NCI-H187 treated with DMSO at 0.1 percent for 48 hours (cell line): ENCODE data around the gene G6PD.
"Not testable (repeated sequence)": the region's sequence is repeated elsewhere in the genome, so short reads cannot be mapped to it uniquely, and the experiment has no call there.

Source experiments
- DNase-seq: peaks from one replicate; lab custom pipeline; 2025; lab: John Stamatoyannopoulos, UW

Gene G6PD

DNA sequence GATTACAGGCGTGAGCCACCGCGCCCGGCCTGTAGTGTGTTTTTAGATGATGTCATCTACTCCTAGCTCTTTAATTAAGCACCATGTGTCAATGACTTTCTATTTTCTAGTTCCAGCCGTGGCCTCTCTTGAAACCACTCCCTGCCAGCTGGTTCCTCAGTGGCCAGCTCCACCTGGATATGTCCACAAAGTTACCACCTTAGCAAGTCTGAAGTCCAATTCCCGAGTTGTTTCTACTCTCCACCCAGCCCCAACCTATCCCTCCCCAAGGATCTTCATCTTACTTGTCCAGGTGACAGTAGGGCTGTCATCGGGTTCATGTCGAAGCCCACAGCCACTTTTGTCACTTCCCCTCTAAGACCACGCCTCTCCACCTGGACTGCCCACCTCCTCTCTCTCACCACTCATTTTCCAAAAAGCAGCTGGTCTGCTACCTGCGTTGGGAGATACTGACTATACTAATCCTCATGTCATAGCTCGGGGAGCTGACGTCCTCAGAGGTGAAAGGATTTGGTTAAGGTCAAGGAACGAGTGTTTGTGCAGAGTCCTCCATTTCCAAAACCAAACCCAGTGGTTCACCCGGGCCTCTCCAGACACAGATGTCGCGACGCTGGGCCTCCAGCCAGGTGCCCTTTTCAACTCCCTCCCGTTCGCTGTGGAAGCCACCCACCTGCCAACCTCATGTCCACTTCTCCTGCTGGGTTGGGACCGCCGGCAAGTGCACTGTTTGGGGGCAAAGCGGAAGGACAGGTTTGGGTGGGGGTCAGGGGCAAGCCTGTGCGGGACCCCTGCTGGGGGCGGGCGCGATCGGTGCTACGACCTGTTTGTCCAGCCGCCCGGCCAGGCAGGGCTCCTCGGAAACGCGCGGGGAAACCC lies 31.3 kb downstream of the G6PD start:
- DNase-seq: no peak

DNA sequence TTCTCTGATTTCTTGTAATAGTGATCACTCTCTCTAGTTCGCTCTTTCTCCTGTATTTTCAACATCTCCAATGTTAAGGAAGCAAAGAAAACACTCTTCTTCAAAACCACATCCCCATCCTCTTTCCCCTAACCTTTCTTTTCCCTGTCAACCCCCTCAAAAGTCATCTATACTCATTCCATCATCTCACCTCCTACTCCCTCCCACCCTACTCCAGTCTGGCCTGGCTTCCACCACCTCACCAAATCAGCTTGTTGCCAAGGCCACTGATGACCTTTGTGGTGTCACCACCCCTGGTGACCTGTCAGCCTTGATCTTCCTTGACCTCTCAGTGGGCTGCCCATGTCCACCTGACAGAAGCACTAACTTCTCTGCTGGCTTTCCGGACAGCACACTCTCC lies 32.9 kb downstream of the G6PD start:
- no peak for DNase-seq

DNA sequence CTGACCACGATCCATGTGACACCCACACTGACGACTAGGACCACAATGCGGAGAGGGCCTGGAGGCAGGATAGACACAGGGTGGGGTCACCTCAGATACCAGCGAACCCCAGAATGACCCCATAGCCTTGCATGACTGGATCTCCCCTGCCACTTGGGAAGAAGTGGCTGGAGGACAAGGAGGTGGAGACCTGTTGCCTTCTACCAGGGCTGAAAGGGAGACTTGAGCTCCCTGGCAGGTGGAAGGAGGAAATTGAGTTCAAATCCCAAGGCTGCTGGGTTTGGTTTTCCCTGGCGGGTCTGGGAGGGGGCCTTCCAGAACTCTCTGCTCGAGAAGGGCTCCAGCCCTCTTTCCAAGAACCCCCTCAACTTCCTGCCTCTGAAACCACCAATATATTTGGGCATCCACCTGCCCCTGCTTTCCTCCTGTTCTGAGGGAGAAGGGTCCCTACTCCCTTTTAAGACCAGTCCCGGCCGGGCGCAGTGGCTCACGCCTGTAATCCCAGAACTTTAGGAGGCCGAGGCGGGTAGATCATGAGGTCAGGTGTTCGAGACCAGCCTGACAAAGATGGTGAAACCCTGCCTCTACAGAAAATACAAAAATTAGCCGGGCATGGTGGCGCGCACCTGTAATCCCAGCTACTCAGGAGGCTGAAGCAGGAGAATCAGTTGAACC lies 33.6 kb downstream of the G6PD start:
- DNase-seq: no peak

DNA sequence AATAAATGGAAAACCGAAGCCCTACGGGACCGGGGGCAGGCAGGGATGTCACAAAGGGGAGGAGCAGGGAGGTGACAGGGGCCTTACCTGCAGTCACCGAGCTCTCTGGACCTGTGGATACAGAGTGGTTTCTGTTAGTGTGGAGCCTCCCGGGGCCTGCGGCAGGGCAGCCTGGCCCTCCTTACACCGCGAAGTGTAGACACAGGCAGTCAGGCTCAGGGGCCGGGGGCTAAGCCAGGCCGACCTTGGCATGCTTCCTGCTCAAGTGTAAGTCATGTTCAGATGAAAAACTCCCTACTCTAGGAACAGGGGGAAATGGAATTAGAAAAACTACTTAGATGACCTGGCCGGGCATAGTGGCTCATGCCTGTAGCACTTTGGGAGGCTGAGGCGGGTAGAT lies 34.9 kb downstream of the G6PD start:
- DNase-seq: no peak

DNA sequence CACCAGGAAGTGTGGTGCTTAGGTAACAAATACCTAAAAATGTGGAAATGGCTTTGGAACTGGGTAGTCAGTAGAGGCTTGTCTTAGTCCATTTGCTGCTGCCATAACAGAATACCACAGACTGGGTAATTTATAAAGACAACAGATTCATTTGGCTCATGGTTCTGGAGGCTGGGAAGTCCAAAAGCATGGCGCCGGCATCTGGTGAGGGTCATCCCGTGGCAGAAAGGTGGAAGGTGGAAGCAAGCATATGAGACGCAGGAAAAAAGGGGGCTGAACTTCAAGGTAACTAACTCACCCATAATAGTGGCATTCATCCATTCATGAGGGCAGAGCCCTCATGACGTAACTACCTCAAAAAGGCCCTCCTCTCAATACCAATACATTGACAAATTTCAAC lies 37.2 kb downstream of the G6PD start:
- no peak for DNase-seq

DNA sequence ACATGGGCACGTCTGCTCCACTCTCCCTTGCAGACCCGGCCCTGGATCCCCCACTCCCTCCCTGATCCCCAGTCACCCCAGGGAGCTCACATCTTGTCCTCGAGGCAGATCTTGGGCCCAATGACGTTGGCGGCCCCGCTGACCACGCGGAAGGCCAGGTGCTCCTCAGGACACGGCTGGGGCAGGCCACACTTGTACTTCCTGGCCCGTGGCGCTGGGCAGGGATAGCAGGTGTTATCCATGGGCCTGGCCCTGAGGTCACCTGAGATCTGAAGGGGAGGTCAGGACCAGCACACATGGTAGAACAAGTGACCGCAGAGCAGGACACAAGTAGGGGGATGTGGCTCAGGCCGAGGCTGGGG lies 38.3 kb downstream of the G6PD start:
- no peak for DNase-seq

DNA sequence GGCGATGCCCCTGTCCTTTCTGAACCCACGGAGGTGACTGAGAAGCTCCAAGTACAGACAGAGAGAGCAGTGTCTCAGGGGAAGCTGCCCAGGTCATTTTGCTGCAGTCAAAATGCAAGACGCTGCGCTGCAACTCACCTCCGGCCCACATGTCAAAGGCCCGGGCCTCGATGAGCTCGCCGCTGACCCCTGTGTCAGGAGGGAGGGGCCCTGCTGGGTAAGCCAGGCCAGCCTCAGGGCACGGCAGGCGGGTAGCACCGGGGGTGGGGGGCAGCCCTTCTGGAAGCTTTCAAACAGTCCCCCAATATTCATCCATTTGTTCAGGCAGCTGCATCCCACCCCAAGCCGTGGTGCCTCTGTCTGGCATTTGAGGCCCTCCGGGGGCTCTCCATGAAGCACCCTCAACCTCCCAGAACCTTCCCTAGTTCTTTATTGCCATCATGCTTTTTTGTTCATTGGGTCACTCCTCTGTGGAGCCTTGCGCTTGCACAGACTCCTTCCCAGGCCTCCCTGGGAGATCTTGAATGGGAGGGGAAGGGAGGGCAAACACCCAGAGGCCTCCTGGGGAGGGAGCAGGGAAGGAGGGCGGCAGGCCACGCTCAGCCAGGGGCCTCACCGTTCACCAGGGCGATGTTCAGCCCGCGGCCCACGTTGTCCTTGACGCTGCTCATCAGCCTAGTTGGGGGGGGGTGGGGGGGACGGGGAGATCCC lies 38.8 kb downstream of the G6PD start:
- DNase-seq: no peak

DNA sequence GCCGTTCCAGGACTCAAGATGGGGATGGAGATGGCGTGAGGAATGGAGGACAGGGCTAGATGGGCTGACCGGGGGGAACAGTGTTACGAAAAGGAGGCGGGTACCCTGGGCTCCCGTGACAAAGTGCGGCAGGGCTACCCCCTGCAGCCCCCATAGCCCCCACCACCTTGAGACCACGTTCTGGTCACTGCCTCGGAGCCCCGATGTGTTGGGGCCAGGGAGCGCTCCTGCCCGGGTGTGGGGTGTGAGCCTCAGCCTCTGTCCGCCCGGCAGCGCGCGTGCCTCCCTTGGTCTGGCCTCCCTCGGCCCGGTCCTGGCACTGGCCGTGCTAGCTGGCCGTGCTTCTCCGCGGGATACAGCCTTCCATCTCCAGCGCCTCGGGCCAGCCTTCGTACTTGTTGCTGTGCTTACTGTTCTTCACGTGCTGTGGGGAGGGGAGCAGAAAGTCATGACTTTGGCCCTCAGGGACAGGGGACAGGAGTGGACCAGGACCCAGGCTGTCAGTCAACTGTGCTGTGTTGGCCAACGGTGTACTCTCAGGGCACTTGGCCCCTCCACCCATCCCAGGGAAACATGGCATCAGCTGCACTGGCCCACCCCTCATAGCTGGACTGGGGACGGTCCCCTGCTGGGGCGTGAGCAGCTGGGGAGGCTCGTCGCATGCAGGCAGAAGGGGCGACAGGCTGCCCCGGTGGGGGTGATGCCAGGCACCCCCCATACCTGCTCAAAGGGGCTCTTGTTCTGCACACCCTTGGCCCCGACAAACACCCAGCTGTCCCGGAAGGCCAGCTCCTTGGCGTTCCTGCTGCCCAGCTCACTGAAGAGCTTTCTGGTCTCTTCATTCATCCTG lies 39.9 kb downstream of the G6PD start:
- DNase-seq: no peak

DNA sequence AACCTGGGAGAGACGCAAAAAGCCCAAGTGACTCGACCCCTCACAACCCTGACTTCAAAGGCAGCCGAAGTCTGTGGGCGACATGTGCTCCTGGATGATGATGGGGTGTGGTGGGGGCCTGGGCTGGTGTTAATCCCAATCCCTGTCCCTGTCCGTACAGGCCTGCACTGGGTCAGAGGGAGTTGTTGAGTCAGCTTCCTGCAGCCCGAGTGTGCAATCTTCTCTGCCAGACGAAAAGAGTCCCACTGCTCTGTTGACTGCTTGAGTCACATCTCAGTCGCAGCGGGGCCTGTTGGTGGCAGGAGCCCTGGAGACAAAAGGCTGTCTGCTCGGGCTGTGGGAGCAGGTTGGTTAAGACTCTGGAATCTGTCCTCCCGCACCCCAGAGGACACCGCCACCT lies 40.9 kb downstream of the G6PD start:
- DNase-seq: no peak

DNA sequence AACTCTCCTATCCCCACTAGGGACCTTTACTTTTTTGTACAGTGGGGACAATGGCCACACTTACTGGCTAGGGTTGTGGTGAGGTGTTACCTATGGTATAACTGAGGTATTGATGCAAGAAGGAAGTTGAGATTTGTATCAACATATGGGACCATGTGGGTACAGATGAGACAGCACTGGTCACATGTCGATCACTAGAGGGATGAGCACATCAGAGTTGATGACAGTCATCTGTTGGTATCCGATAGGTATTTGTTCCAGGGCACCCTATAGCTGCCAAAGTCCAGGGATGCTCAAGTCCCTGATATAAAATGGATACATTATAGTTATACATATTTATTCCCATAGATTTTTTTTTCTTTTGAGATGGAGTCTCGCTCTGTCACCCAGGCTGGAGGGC lies 43.7 kb downstream of the G6PD start:
- DNase-seq: no peak

DNA sequence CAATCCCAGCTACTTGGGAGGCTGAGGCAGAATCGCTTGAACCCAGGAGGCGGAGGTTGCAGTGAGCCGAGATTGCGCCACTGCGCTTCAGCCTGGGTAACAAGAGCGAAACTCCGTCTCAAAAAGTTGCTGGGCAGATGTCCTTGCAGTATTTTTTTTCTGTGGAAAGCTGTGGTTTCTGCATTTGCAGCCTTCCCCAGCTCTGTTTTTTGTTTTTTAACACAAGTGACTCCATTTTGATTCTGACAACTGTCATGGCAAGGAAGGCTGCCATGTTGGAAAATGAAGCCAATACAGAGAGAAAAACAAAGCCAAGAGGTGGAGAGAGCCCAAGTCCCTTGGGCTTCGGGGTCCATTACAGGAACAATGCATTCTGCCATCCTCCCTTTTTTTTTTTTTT lies 44.5 kb downstream of the G6PD start:
- DNase-seq: no peak

DNA sequence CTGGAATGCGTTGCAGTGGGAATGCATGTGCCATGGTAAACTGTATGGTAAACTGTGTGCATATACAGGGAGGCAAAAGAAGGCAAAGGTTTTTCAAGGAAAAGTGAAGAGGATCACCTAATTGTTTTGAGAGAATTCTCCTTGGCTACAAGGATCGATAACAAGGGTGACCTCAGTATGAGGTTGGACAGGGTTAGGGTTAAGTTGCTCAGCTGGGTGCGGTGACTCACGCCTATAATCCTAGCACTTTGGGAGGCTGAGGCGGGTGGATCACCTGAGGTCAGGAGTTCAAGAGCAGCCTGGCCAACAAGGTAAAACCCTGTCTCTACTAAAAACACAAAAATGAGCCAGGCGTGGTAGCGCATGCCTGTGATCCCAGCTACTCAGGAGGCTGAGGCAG lies 45.2 kb downstream of the G6PD start:
- not testable (repeated sequence) for DNase-seq

DNA sequence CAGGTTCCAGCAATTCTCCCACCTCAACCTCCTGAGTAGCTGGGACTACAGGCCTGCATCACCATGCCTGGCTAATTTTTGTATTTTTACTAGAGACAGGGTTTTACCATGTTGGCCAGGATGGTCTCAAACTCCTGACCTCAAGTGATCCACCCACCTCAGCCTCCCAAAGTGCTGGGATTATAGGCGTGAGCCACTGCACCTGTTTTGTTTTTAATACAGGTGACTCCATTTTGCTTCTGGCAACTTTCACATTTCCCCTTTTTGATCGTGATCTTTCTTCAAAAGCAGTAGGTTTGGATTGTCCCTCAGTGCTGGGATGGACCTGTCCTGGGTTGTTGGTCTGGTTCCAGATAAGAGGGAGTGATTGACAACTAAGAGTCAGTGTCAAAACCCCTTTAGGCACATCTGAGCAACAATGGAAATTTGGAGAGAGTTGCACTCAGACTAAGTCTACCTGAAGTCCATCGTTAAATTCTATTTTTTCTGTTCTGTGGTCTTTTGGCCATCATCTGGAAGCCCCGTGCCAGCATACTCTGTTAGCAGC lies 50.0 kb downstream of the G6PD start:
- not testable (repeated sequence) for DNase-seq

DNA sequence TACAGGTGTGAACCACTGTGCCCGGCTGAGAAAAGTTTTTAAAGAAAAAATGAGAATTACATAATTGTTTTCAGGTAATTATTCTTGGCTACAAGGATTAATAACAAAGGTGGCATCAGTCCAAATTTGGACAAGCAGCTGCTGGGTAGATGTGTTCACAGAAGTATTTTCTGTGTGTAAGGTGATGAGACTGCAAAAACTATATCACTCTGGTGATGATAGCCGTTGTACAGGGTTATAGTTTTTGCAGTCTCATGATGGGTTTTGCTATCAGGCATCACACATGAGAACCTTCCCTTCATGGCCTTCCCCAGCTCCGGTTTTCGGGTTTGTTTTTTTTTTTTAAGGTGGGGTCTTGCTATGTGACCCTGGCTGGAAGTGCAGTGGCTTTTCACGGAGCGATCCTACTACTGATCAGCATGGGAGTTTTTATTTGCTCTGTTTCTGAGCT lies 51.1 kb downstream of the G6PD start:
- DNase-seq: no peak

DNA sequence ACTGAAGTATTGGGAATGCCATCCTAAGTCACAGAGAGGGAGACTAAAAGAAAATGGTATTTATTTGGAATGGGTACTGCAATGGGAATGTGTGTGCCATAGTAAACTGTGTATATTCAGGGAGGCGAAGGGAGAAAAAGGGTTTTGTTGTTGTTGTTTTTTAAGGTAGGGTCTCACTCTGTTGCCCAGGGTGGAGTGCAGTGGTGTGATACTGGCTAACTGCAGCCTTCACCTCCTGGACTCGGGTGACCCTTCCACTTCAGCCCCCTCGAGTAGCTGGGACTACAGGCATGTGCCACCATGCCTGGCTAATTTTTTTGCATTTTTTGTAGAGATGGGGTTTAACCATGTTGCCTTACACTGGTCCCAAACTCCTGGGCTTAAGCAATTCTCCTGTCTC lies 51.9 kb downstream of the G6PD start:
- DNase-seq: no peak

DNA sequence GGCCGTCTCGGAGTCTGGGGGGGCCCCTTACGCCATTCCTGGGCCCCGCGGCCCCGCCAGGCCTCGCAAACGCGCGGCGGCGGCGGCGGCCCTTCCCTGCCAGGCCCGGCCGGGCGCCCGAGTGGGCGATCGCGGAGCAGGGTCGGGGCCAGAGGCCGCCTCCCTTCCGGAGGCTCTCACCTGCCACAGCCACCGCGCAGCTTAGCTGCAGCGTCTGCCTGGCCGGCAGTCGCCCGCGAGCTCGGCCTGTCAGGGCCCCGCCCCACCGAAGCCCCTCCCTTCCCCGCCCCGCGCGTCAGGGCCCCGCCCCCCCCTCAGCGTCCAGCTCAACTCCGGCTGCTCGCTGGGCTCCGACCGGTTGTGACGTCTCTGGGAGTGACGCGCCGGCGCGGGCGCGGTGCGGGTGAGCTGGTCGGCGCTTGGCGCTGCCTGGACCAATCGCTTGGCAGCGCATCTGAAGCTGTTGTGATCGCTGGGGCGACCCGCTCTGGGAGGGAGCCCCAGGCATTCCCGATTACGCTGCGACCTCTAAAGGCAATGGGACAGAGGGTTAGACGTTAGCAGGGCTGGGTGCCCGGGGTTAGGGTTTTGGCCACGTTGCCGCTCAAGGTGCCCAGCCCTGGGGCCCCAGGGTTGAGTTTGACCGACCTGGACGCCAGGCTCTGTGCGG lies 56.1 kb downstream of the G6PD start, which contains the start of gene SLC10A3:
Gene SLC10A3 (minus strand): TSS at position 216 of the 670 bp plus-strand sequence. CDS start 1,689 bp downstream, outside the sequence.
- DNase-seq: peak; percentile 67

DNA sequence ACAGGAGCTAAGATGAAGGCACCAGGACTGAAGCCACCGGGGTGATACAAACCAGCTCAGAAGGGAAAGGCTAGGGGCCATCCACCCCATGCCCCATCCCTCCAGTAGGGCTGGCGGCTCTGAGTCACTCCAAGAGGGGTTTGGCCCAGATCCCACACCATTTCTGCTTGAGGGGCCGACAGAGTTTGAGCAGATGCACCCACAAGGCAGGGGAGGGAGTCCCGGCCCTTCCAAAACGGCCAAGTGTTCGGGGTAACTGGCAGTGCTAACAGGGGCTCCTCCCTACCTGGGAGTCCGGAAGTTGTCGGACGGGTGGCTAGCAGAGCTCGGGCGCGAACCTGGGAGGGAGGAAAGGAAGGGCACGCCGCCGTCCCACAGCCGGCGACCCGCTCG lies 56.6 kb downstream of the G6PD start:
- no peak for DNase-seq

DNA sequence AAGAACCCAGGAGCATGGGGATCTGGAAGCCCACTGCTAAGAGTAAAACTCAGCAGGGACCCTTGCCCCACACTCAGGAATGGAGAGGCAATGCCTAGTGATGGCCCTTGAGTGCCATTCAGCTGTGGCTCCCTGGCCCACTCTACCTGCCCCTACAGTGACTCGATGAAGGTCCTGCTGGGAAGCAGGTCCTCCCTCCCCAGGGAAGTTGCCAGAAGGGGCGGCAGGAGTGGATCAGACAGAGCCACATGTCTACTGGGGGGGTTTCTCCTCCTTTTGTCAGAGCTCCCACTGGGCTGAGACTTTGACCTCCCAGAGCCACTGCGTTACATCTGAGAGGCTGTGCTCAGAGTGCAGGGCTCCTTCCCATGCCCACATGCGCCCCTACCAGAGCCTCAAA lies 57.5 kb downstream of the G6PD start:
- DNase-seq: no peak

DNA sequence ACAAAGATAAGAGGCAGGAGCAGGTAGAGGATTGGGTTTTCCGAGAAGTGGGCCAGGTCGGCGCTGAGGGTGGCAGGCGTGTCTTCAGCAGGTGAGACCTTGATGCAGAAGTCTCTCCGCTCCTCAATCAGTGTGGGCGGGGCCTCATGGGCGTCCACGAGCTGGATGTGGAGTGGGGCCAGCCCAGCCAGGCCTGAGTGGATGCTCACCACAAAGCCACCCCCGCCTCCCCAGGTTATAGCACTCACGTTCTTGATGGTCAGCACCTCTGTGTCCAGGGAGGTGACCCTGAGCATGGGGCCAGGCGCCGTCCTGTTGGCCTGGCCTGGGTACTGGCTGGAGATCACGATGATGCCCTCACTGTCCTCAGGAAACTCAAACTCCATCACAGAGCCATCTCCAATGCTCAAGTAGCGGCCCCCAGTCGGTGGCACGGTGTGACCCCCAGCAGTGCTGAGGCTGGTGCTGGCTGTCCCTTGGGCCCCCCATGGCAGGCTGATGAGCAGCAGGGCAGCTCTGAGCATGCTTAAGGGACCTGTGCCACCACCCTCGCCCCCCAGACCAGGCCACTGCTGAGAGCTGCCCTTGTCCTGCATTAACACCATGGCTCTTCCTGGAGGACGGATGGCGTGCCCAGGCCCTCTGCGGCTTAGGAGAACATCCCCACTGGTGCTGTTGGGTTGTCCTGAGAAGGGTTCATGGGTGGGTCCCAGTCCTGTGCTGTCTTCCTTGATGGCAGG lies 58.1 kb downstream of the G6PD start:
- DNase-seq: no peak
